HepG2 (cell line): ENCODE measurements around the gene IKZF2. TPM values are rescaled to one million over a fixed set of nuclear protein-coding genes. Genes with fewer than 3 reads are reported as not detected.

Experiments
- ATAC-seq: fragments of 200-7000 bp; cut with Tn5 transposase; 3 replicates; pipeline ENCODE4 v1.9.1; 2020; ENCODE audit warnings: mild to moderate bottlenecking, moderate library complexity
- BruUV-seq: library from RNA; stranded (reverse); fragments of 400-500 nt; replicated peaks from 2 replicates; lab custom pipeline; 2021; lab: Mats Ljungman, UMichigan
- CTCF ChIA-PET: fragments of 300-600 bp; formaldehyde crosslinking; extraction: SDS; loops from one replicate; lab custom pipeline; 2021; ENCODE audit warnings: low total read pairs, inconsistent platforms, low intra/inter-chr PET ratio; lab: Yijun Ruan, JAX
- POLR2A ChIA-PET: fragments of 350-600 bp; sonication (Branson Sonifier 250); formaldehyde crosslinking; loops from one replicate; lab custom pipeline; 2020; ENCODE audit warnings: antibody characterized with exemption, inconsistent platforms; lab: Yijun Ruan, JAX
- DNase-seq: peaks from one replicate; pipeline ENCODE4 v3.0.0-alpha.2; 2015; ENCODE audit warnings: low spot score
- FAIRE-seq: peaks from 3 replicates; lab custom pipeline; 2011; peaks lifted over from hg19 to GRCh38; lab: Jason Lieb, UNC
- H2AFZ ChIP-seq: one replicate; pipeline ENCODE4 v1.6.1; 2011; ENCODE audit warnings: low read length, inconsistent platforms
- H3K27ac ChIP-seq: fragments of 300-600 bp; 3 replicates; pipeline ENCODE4 v1.8.0; 2011; ENCODE audit warnings: mixed run types, mild to moderate bottlenecking, mixed read lengths, low read length, inconsistent platforms; ENCODE audit not compliant: insufficient read depth; ENCODE audit errors: extremely low read length
- H3K27me3 ChIP-seq, 2 experiments: fragments of 200-600 bp in 1 of 2; 2 replicates in 1 of 2; 3 replicates in 1 of 2; pipeline versions ENCODE4 v1.6.0 to v1.8.0; 2011; ENCODE audit warnings: low read length in 2 of 2, mild to moderate bottlenecking in 2 of 2, moderate library complexity in 2 of 2, inconsistent platforms in 1 of 2; ENCODE audit not compliant: insufficient read depth in 2 of 2, control insufficient read depth in 1 of 2
- H3K36me3 ChIP-seq, 2 experiments: fragments of 200-600 bp in 1 of 2; replicated peaks in 1 of 2; 2 replicates in 1 of 2; 3 replicates in 1 of 2; pipeline versions ENCODE4 v1.5.1 to v1.8.0; 2011; ENCODE audit warnings: low read length in 2 of 2, inconsistent platforms in 1 of 2; ENCODE audit not compliant: insufficient read depth in 2 of 2, control insufficient read depth in 1 of 2
- H3K4me1 ChIP-seq: 2 replicates; pipeline ENCODE4 v1.5.1; 2012; ENCODE audit warnings: low read length, inconsistent platforms; ENCODE audit not compliant: insufficient read depth
- H3K4me2 ChIP-seq: 2 replicates; pipeline ENCODE4 v1.6.0; 2011; ENCODE audit warnings: low read depth, low read length, inconsistent platforms
- H3K4me3 ChIP-seq, 3 experiments: fragments of 200-600 bp in 1 of 3; sonication (generic), shearing (Covaris generic) in 1 of 3; replicated peaks in 1 of 3; 2 replicates each; pipeline ENCODE4 v1.5.1; 2011 to 2016; ENCODE audit warnings: low read length in 3 of 3, inconsistent platforms in 2 of 3, low read depth in 2 of 3, mild to moderate bottlenecking in 2 of 3, control low read depth in 1 of 3, mixed read lengths in 1 of 3; ENCODE audit not compliant: insufficient read depth in 1 of 3
- H3K79me2 ChIP-seq: one replicate; pipeline ENCODE4 v1.6.1; 2011; ENCODE audit warnings: low read length, inconsistent platforms; ENCODE audit not compliant: insufficient read depth
- H3K9ac ChIP-seq: 2 replicates; pipeline ENCODE4 v1.6.0; 2011; ENCODE audit warnings: mild to moderate bottlenecking, low read depth, low read length, inconsistent platforms; ENCODE audit not compliant: insufficient read depth
- H3K9me3 ChIP-seq: 2 replicates; pipeline ENCODE4 v1.5.1; 2012; ENCODE audit warnings: mild to moderate bottlenecking, low read length
- H4K20me1 ChIP-seq: 2 replicates; pipeline ENCODE4 v1.6.0; 2011; ENCODE audit warnings: inconsistent platforms, mild to moderate bottlenecking, low read length, moderate library complexity; ENCODE audit not compliant: insufficient read depth
- BCLAF1 ChIP-seq: fragments of 450-650 bp; IDR thresholded peaks from 2 replicates; pipeline ENCODE4 v1.6.1; 2017; ENCODE audit warnings: mild to moderate bottlenecking
- EP300 ChIP-seq, 3 experiments: sonication (generic) in 1 of 3; formaldehyde crosslinking in 1 of 3; IDR thresholded peaks; 2 replicates each; pipeline versions ENCODE4 v1.5.1 to v1.6.1; 2011 to 2020; ENCODE audit warnings: low read depth in 2 of 3, low read length in 2 of 3, borderline replicate concordance in 1 of 3, improper control_type of control experiment in 1 of 3, mild to moderate bottlenecking in 1 of 3, missing genetic modification reagents in 1 of 3, moderate library complexity in 1 of 3
- IKZF1 ChIP-seq: fragments of 450-650 bp; IDR thresholded peaks from 2 replicates; pipeline ENCODE4 v1.7.1; 2016
- JUN ChIP-seq: sonication (generic); formaldehyde crosslinking; IDR thresholded peaks from 2 replicates; pipeline ENCODE4 v1.4.0; 2020; ENCODE audit warnings: mild to moderate bottlenecking, missing genetic modification reagents
- NCOA2 ChIP-seq: sonication (generic); formaldehyde crosslinking; IDR thresholded peaks from 2 replicates; pipeline ENCODE4 v1.8.0; 2022; ENCODE audit warnings: inconsistent platforms
- NFIC ChIP-seq: IDR thresholded peaks from 2 replicates; pipeline ENCODE4 v1.6.1; 2012; ENCODE audit warnings: mild to moderate bottlenecking, low read length, inconsistent platforms
- PHF20 ChIP-seq: sonication (generic); formaldehyde crosslinking; IDR thresholded peaks from 2 replicates; pipeline ENCODE4 v1.5.0; 2020; ENCODE audit warnings: mild to moderate bottlenecking, missing genetic modification reagents
- RFXANK ChIP-seq: IDR thresholded peaks from 2 replicates; pipeline ENCODE4 v1.6.1; 2016
- SMC3 ChIP-seq: IDR thresholded peaks from 2 replicates; pipeline ENCODE4 v1.6.1; 2011; ENCODE audit warnings: low read length, improper control_type of control experiment
- ZNF24 ChIP-seq: fragments of 450-650 bp; IDR thresholded peaks from 2 replicates; pipeline ENCODE4 v1.6.1; 2017; ENCODE audit warnings: antibody characterized with exemption, mild to moderate bottlenecking
- ZNF282 ChIP-seq: fragments of 450-650 bp; IDR thresholded peaks from 2 replicates; pipeline ENCODE4 v1.6.1; 2018; ENCODE audit not compliant: partially characterized antibody
- ZNF841 ChIP-seq: sonication (generic); formaldehyde crosslinking; IDR thresholded peaks from 2 replicates; pipeline ENCODE4 v1.8.1; 2023; ENCODE audit warnings: missing genetic modification reagents, borderline replicate concordance
- WGBS: methylation state at CpG from one replicate; pipeline ENCODE4 v1.1.6; 2017; ENCODE audit warnings: low lambda C conversion rate; 5-methylcytosine and 5-hydroxymethylcytosine counted together
- in situ Hi-C: cut with HindIII; loops from 2 replicates; pipeline ENCODE4 v1.10.0; 2017; ENCODE audit warnings: low pct_unique_long_range_greater_than_20kb; ENCODE audit not compliant: extremely low pct_ligation_motif_present
- intact Hi-C: fragments of 100-400 bp; cut with micrococcal nuclease; formaldehyde crosslinking; loops from one replicate; pipeline ENCODE4 v1.10.0; 2022; ENCODE audit not compliant: unreplicated experiment
- polyA plus RNA-seq, 8 experiments: library from polyadenylated mRNA; depleted of rRNA in 3 of 8; stranded (reverse) in 7 of 8; unstranded in 1 of 8; fragments of >200 nt; fragmentation: Illumina TruSeq in 4 of 8; extraction: Trizol in 4 of 8; gene quantifications; 2 replicates each; pipeline versions ENCODE4 v1.2.1 to v1.2.3, GENCODE V29; 2011 to 2016; ENCODE audit warnings: low read depth in 4 of 8, missing spikeins in 1 of 8, mixed read lengths in 1 of 8; ENCODE audit not compliant: insufficient read depth in 1 of 8
- total RNA-seq, 5 experiments: library from RNA; depleted of rRNA; stranded (reverse); fragments of >200 nt; fragmentation: Illumina TruSeq; extraction: Trizol; gene quantifications; 2 replicates each; pipeline ENCODE4 v1.2.3, GENCODE V29; 2016; ENCODE audit warnings: low read depth in 1 of 5
- TF ChIP-seq, protein P1 (sequence below), 2 experiments: sonication (generic) in 1 of 2; formaldehyde crosslinking in 1 of 2; IDR thresholded peaks; 2 replicates each; pipeline versions ENCODE4 v1.4.0 to v1.6.1; 2018 to 2020; ENCODE audit warnings: missing genetic modification reagents in 2 of 2, borderline replicate concordance in 1 of 2, low read depth in 1 of 2, mild to moderate bottlenecking in 1 of 2, missing biosample characterization in 1 of 2
- TF ChIP-seq, protein P2 (sequence below): sonication (generic); formaldehyde crosslinking; IDR thresholded peaks from 2 replicates; pipeline ENCODE4 v1.4.0; 2020; ENCODE audit warnings: missing genetic modification reagents
- TF ChIP-seq, protein P3 (sequence below): sonication (generic); formaldehyde crosslinking; IDR thresholded peaks from 2 replicates; pipeline ENCODE4 v1.4.0; 2020; ENCODE audit warnings: missing genetic modification reagents

The IKZF2 gene
- total and polyA plus RNA-seq, 2 of the 13 experiments (the other 11 are each of a cell fraction or from before 2014, with no cell fraction given), result 0.18 to 0.86 TPM

GRCh38 chr2:212977152-212977551 lies 174.3 kb downstream of the IKZF2 start (continued):
- TF ChIP-seq, protein P1, sequence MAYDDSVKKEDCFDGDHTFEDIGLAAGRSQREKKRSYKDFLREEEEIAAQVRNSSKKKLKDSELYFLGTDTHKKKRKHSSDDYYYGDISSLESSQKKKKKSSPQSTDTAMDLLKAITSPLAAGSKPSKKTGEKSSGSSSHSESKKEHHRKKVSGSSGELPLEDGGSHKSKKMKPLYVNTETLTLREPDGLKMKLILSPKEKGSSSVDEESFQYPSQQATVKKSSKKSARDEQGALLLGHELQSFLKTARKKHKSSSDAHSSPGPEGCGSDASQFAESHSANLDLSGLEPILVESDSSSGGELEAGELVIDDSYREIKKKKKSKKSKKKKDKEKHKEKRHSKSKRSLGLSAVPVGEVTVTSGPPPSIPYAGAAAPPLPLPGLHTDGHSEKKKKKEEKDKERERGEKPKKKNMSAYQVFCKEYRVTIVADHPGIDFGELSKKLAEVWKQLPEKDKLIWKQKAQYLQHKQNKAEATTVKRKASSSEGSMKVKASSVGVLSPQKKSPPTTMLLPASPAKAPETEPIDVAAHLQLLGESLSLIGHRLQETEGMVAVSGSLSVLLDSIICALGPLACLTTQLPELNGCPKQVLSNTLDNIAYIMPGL (CRISPR knock-in tag; IDR thresholded peaks at IDR 0.05; ENCODE audit: borderline replicate concordance in 1 of 2, low read depth in 1 of 2), result no peak
- no peak for TF ChIP-seq NFIC
- no peak for TF ChIP-seq NCOA2 (CRISPR knock-in tag)
- TF ChIP-seq RFXANK (CRISPR knock-in tag), result no peak
- TF ChIP-seq IKZF1, result no peak
- TF ChIP-seq PHF20, result no peak
- no peak for TF ChIP-seq SMC3
- TF ChIP-seq BCLAF1, result no peak
- no peak for TF ChIP-seq ZNF282
- no peak for TF ChIP-seq ZNF841 (CRISPR knock-in tag)
- TF ChIP-seq ZNF24, result no peak

DNA sequence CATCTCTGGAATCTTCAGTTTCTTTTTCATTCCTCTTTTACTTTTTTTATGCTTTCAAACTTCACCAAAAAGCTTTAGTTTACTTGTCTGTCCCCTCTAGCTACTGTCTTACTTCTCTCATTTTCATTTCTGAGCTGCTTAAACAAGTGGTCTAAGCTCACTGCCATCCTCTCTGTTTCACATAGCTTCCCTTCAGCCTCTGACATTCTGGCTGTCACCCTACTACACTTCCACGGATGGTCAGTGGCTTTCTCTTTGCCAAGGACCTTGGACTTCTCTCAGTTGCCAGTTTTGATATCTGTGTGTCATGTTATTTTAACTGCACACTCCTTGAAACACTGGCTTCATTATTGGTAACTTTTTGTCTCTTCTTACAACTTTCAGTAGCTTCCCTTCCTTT lies 176.1 kb downstream of the IKZF2 start:
- no peaks in the 10 kb centered on the region for H3K4me1 ChIP-seq
- no peaks in the 10 kb centered on the region for H3K36me3 ChIP-seq
- H3K4me2 ChIP-seq, result no peak overlapping the region
- ATAC-seq (no peak), FAIRE-seq (no peak), DNase-seq (no peak)
- BruUV-seq, result no TSS peak
- in situ Hi-C loops, result no loop called here
- ChIA-PET POLR2A (no interaction called here), CTCF (no interaction called here)
- no peak overlapping the region for H3K27ac ChIP-seq
- WGBS, result 3% methylated on average over 1 of the region's 1 CpG
- H3K27me3 ChIP-seq, result no peaks in the 10 kb centered on the region
- intact Hi-C loops, result no loop called here
- H3K4me3 ChIP-seq, result no peak overlapping the region
- no peak overlapping the region for H2AFZ ChIP-seq
- H4K20me1 ChIP-seq, result no peaks in the 10 kb centered on the region
- no peaks in the 10 kb centered on the region for H3K79me2 ChIP-seq
- H3K9me3 ChIP-seq, result no peaks in the 10 kb centered on the region
- H3K9ac ChIP-seq, result no peak overlapping the region
- TF ChIP-seq, protein P2, sequence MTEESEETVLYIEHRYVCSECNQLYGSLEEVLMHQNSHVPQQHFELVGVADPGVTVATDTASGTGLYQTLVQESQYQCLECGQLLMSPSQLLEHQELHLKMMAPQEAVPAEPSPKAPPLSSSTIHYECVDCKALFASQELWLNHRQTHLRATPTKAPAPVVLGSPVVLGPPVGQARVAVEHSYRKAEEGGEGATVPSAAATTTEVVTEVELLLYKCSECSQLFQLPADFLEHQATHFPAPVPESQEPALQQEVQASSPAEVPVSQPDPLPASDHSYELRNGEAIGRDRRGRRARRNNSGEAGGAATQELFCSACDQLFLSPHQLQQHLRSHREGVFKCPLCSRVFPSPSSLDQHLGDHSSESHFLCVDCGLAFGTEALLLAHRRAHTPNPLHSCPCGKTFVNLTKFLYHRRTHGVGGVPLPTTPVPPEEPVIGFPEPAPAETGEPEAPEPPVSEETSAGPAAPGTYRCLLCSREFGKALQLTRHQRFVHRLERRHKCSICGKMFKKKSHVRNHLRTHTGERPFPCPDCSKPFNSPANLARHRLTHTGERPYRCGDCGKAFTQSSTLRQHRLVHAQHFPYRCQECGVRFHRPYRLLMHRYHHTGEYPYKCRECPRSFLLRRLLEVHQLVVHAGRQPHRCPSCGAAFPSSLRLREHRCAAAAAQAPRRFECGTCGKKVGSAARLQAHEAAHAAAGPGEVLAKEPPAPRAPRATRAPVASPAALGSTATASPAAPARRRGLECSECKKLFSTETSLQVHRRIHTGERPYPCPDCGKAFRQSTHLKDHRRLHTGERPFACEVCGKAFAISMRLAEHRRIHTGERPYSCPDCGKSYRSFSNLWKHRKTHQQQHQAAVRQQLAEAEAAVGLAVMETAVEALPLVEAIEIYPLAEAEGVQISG, result no peak
- TF ChIP-seq, protein P3, sequence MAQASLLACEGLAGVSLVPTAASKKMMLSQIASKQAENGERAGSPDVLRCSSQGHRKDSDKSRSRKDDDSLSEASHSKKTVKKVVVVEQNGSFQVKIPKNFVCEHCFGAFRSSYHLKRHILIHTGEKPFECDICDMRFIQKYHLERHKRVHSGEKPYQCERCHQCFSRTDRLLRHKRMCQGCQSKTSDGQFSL (CRISPR knock-in tag), result no peak
- no peak for TF ChIP-seq JUN (CRISPR knock-in tag)
- no peak for TF ChIP-seq EP300 (IDR thresholded peaks at IDR 0.05; ENCODE audit: low read depth in 2 of 2, low read length in 2 of 2)
- no peak for TF ChIP-seq EP300 (CRISPR knock-in tag; IDR thresholded peaks at IDR 0.05; ENCODE audit: borderline replicate concordance)
